ENCODE measurements around the gene GSK3B. TPM values are rescaled to one million over a fixed set of nuclear protein-coding genes. Genes with fewer than 3 reads are reported as not detected.

The GSK3B gene
- total and polyA plus RNA-seq, 2 donors (not counting 3 experiments of a cell fraction or from before 2014, with no cell fraction given), result 22.1 to 50.1 TPM

DNA sequence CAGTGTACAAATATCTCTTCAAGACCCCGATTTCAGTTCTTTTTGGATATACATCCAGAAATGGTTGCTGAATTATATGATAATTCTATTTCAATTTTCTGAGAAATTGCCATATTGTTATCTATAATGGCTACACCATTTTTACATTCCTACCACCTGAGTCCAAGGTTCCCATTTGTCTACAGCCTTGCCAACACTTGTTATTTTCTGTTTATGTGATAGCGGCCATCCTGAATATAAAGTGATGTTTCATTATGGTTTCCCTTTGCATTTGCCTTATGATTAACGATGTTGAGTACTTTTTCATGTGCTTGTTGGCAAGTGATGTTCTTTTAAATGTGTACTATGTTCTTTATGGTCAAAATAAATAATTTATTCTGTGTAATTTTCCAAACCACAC lies 303.9 kb downstream of the GSK3B start:
- FAIRE-seq, result no peak
- POLR2A ChIA-PET, result no interaction called here

More for the DNA sequence above, 303.9 kb downstream of the GSK3B start:
- H2AFZ ChIP-seq (ENCODE audit: low read depth, low read length), result no peak overlapping the region
- H3K9ac ChIP-seq (replicated peaks; ENCODE audit: extremely low read depth, insufficient read depth, low read length), result no peak overlapping the region
- H4K20me1 ChIP-seq (replicated peaks; ENCODE audit: control insufficient read depth, extremely low read depth, insufficient read depth, low read length), result no peaks in the 10 kb centered on the region
- DNase-seq (ENCODE audit: low read depth, low spot score), result no peak
- H3K9me3 ChIP-seq (replicated peaks; ENCODE audit: control insufficient read depth, insufficient read depth, low read length), result no peaks in the 10 kb centered on the region
- no peak overlapping the region for H3K27ac ChIP-seq (ENCODE audit: insufficient read depth, low read depth, low read length)
- dilution Hi-C loops (cut with MboI; ENCODE audit: extremely low pct_ligation_motif_present, low sequenced_read_pairs) (no loop called here), intact Hi-C loops (cut with micrococcal nuclease) (no loop called here)
- H3K27me3 ChIP-seq (ENCODE audit: control insufficient read depth in 2 of 2, insufficient read depth in 2 of 2, low read length in 2 of 2), result no peaks in the 10 kb centered on the region
- CTCF ChIA-PET, result no interaction called here
- no peaks in the 10 kb centered on the region for H3K79me2 ChIP-seq (ENCODE audit: control insufficient read depth, insufficient read depth, low read length)
- BruUV-seq (replicated peaks), result no TSS peak
- TF ChIP-seq MYC (IDR thresholded peaks at IDR 0.05; ENCODE audit: low read depth, low read length) (no peak), FOS (IDR thresholded peaks at IDR 0.05; ENCODE audit: borderline replicate concordance, insufficient read depth, low read length) (no peak), JUN (IDR thresholded peaks at IDR 0.05; ENCODE audit: borderline replicate concordance, insufficient read depth, insufficient read length, low read depth) (no peak), POLR2A (IDR thresholded peaks at IDR 0.05; ENCODE audit: low read depth, low read length) (no peak), MAX (IDR thresholded peaks at IDR 0.05; ENCODE audit: insufficient read depth, insufficient read length) (no peak), EZH2 (IDR thresholded peaks at IDR 0.05; ENCODE audit: borderline replicate concordance, low read depth, low read length, severe bottlenecking) (no peak), POLR2AphosphoS5 (IDR thresholded peaks at IDR 0.05; ENCODE audit: insufficient read depth, low read depth, low read length) (no peak), CTCF (IDR thresholded peaks at IDR 0.05; ENCODE audit: extremely low read depth in 1 of 2, insufficient read depth in 1 of 2, low read depth in 1 of 2, low read length in 2 of 2) (no peak), GATA2 (IDR thresholded peaks at IDR 0.05; ENCODE audit: insufficient read depth, insufficient read length, low read depth, low read length) (no peak)
- H3K36me3 ChIP-seq (ENCODE audit: control insufficient read depth in 2 of 2, extremely low read depth in 1 of 2, insufficient read depth in 2 of 2, low read length in 2 of 2), result no peaks in the 10 kb centered on the region
- H3K4me2 ChIP-seq (ENCODE audit: insufficient read depth, low read length), result no peak overlapping the region
- no peak overlapping the region for H3K4me3 ChIP-seq (replicated peaks in 1 of 3; ENCODE audit: insufficient read depth in 1 of 3, low read depth in 1 of 3, low read length in 3 of 3)
- no peaks in the 10 kb centered on the region for H3K9me1 ChIP-seq (replicated peaks; ENCODE audit: control insufficient read depth, extremely low read depth, insufficient read depth, low read length)
- peaks cover 3% of the 10 kb centered on the region for H3K4me1 ChIP-seq (ENCODE audit: control insufficient read depth, extremely low read depth, insufficient read depth, low read length)
